Limb (tissue), 2 donors: ENCODE data around the gene ABCD4.
"Not testable (repeated sequence)": the region's sequence is repeated elsewhere in the genome, so short reads cannot be mapped to it uniquely, and the experiment has no call there.

Experiments
- DNase-seq, 2 donors: peaks; one replicate each; pipeline ENCODE4 v3.0.0-alpha.2; 2016; ENCODE audit errors: extremely low spot score in 2 of 2

ABCD4 gene

DNA sequence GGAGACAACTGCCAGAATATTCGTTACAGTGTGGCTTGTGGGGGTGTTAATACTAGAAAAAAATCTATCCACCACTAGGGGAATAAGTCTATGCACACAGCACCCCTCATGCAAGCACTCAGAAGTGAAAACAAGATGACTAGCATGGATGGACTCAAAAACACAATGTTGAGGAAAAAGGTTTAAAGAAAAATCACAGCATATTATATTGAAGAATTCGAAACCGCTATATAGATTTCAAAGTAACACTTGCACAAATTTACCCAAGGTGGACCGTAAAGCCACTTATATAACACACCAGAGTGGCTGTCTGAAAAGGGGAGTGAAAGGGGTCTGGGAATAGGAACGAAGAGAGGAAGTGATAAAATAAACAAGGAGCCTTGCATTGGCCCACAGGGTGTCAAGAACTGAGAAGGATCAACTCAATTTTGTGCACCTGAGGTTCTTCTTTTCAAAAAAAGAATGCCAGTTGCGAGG is 544 bp downstream of the ABCD4 start:
- peak in 1 of 2 donors; percentile 54 for DNase-seq

DNA sequence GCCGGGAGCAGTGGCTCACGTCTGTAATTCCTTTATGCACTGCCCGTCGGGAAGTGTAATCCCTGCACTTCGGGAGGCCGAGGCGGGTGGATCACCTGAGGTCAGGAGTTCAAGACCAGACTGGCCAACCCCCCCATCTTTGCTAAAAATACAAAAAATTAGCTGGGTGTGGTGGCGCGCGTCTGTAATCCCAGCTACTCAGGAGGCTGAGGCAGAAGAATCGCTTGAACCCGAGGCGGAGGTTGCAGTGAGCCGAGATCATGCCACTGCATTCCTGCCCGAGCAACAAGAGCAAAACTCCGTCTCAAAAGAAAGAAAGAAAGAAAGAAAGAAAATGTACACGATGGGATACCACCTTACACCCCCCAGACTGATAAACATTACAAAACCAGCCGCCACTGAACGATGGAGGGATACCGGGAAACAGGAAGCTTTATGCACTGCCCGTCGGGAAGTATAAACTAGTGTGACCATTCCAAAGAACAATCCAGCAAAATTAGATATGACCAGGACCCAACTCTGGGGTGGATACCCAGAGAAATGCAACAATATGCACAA is 1.1 kb downstream of the ABCD4 start:
- DNase-seq: no peak

DNA sequence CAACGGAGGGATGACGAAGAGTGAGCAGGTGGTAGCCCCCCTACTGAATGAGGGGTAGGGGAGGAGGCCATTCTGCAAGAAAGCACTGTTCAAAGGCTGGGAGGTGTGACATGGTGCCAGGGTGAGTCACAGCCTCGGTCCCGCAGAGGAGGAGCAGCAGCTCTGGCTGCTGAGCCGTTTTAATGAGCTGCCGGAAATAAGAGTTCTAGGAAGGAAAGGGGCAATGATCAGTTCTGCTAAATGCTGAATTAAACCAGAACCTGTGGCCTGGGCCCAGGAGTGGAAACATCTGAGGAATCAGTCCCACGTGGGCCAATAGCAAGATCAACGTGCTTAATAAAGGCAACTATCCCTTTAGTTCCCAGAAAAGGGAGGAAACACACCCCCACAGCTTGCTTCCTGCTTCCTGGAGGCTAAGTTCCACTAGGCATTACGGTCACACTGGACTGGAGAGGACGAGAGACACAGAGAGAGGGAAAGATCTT is 3.6 kb downstream of the ABCD4 start:
- DNase-seq: no peak

DNA sequence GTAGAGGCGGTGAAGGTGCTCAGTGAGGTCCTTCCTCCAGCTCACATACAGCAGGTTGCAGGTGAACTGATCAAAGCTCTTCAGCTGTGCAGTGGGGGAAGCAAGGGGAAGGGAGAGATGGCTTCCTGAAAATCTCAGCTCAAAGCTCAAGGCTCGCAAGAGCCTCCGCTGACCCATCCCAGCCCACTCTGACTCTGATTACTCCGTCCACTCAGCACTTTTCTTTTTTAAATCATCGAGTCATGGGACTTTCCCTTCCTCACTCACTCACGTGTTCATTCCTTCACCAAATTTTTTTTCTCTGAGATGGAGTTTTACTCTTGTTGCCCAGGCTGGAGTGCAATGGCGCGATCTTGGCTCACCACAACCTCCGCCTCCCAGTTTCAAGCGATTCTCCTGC is 4.7 kb downstream of the ABCD4 start:
- no peak for DNase-seq

DNA sequence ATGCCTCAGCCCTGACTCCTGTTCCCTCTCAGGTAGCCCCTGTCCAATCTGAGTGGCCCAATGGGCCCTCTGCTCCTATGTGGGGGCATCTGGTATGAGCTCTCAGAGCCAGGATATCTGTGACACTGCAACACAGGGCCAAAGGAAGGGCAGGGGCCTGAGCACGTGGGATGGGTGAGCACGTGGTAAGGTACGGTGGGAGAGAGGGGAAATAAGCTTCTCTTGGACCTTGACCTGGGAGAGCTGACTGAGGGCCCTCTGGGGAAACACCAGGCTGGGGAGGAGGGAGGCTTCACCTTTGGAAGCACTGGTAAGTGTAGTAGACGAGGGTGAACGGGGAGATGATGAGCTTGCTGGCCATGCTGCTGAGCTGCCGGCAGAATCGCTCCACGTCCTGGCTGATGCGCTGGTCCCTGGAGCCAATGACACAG is 6.7 kb downstream of the ABCD4 start:
- no peak for DNase-seq

DNA sequence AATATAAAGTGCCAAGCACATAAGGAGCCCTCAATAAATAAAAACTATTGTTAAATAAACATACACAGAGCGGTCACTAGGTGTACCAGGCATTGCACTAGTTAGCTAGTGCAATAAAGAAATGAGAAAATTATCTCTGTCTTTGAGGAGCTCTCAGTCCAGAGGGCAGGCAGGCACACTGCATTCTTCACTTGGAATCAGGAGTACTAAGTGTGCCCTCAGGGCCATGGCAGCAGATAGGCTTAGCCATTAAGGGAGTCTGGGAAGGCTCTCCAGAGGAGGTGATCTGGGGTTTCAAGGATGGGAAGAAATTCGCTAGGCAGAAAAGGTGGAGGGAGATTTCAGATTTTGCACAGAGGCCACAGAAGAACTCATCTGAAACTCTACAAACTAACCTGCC is 9.1 kb downstream of the ABCD4 start:
- DNase-seq: no peak

DNA sequence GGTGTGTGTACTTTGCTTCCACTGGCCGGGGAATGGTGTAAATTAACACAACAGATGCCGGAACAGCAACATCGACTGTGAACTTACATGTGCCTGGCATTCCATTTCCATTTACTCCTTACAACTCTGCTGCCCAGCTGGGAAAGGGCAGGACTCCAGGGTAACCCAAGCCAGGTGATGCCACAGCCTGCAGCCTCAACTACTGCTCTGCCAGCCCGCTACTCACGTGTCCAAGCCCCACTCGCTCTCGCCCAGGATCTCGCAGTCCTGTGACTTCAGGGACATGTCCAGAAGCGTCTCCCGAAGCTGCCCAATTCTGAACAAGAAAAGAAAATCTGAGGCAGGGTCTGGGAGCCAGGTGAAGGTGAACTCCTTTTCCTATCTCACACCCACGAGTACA is 10.7 kb downstream of the ABCD4 start:
- no peak for DNase-seq

DNA sequence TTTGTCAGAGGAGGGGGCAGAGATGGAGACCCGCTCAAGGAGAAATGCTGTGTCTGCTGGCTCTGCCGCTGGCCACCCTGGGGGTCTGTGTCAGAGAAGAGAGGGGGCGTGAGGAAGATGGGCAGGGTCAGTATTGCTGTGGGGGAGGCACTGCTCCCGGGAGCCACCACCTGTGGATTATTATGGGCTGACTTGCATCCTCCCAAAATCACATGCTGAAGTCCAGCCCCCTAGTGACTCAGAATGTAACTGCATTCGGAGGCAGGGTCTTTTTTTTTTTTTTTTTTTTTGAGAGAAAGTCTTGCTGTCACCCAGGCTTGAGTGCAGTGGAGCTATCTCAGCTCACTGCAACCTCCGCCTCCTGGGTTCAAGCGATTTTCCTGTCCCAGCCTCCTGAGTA is 12.3 kb downstream of the ABCD4 start:
- no peak for DNase-seq

DNA sequence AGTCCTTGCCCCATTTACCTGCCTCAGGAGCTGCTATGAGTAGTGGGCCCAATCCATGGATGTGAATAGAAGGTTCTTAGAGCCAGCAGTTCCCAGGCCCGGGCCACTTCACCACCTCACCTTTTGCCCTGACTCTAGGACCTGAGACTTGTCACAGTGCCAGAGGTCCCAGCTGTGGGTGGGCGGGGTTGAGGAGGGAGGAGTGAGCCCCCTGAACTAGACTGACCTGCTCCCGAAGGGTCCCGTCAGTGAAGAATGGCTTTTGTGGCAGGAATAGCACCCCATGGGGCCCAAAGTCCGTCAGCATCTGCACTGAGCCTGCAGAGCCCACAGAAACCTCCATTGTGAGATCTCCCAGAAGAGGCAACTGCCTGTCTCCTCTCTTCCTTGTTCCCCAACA is 12.9 kb downstream of the ABCD4 start:
- DNase-seq: no peak

DNA sequence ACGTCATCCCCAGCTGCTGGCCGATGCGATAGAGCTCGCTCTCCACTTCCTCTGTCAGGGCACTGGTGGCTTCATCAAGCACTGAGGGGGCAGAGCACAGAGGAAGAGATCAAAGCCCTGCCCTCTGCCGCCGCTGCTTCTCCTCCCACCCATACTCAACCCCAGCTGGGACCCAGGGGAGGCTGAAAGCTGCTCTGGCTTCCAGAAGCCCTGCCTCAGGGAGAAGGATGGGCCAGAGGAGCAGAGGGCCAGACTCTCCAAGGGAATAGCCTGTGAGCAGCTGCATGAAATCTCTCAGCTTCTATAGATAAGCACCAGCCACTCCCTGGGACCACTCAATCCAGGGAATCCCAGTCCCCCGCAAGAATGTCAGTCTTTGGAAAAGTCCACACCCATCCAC is 16.0 kb downstream of the ABCD4 start:
- no peak for DNase-seq

DNA sequence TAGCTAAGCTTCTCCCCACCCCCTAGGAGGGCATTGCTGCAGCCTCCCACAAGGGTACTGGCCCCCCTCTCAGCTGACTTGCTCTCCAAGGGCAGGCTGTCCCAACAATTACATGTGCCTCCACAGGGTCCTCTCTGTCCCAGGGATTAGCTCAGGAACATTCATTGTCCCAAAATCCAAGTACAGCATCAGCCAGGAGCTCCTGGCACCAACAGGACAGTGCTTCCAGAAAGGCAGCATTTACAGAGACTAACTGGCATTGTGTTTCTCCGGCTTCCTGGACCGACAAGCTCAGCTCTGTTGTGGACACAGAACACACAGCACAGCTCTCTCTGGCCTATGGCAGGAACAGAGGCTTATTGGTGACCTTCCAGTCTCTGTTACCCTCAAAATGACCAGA is 21.7 kb downstream of the ABCD4 start:
- no peak for DNase-seq

DNA sequence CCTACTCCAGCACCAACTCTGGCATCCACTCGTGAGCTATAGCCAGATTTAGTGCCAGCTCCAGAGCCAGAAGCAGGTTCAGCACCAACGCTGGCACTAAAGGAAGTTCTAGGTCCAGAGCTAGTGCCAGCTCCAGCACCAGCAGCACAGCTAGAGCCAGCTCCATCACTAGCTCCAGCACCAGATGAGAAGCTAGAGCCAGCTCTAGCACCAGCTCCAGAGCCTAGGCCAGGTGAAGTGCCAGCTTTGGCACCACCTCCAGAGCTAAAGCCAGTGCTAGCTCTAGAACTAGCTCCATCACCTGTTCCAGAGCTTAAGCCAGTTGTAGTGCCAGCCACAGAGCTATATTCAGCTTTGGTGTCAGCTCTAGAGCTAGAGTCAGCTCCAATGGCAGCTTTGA is 24.7 kb downstream of the ABCD4 start:
- DNase-seq: no peak

DNA sequence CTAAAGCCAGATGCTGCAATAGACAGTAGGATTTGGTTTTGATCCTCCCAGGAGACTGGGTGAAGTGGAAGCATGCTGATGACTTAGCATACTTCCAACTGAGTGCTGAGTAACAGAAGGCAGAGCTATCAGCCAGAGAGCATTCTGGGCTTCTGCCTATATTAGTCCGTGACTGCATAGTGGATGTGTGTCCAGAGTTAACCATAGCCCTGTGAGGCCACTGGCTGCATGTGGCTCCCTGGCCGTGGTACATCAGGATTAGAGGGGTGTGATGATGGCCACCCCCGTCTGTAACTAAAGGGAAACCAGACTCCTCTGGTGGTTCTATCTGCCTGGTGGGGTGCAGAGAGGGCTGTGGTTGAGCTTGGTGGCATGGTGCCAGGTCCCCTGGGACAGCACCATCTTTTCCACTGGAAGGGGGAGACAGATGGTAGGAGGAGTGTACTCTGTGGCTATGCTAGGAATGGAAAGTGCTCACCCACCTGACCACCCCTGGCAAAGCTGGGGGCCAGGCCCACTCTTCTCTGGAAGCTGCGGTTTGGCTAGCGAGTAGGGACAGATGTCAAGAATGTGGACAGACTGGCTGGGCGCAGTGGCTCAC is 27.4 kb downstream of the ABCD4 start:
- no peak for DNase-seq

DNA sequence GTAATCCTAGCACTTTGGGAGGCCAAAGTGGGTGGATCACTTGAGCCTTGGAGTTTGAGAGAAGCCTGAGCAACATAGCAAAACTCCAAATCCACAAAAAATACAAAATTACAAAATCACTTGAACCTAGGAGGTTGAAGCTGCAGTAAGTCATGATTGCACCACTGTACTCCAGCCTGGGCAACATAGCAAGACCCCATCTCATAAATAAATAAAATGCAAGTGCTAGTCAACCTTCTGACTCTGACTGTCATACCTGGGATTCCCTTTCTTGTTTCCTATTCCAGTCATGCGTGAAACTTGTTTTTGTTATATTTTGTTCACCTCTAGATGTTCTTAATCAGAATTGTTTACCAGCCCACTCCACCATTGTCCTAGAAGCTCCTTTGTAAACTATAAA is 31.4 kb downstream of the ABCD4 start:
- DNase-seq: no peak

DNA sequence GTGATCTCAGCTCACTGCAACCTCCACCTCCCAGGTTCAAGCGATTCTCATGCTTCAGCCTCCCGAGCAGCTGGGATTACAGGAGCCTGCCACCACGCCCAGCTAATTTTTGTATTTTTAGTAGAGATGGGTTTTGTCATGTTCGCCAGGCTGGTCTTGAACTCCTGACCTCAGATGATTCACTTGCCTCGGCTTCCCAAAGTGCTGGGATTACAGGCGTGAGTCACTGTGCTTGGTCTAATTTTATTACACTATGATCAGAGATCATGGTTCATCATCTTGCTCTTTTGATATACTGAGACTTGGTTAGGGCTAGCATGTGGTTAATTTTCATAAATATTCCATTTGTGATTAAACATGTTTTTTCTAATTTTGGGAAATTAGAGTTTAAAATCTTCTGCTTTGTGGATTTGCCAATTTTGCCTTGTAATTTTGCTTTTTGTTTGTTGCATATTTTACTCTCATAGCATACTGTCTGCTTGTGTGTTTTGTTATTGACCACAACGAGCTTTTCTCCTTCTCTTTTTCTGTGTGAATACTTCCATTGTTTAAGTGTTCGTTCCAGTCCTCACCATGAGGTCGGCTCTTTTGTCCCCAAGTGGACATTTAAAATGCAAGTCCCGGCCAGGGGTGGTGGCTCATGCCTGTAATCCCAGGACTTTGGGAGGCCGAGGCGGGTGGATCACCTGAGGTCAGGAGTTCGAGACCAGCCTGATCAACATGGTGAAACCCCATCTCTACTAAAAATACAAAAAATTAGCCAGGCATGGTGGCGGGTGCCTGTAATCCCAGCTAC is 32.2 kb downstream of the ABCD4 start:
- not testable (repeated sequence) for DNase-seq

DNA sequence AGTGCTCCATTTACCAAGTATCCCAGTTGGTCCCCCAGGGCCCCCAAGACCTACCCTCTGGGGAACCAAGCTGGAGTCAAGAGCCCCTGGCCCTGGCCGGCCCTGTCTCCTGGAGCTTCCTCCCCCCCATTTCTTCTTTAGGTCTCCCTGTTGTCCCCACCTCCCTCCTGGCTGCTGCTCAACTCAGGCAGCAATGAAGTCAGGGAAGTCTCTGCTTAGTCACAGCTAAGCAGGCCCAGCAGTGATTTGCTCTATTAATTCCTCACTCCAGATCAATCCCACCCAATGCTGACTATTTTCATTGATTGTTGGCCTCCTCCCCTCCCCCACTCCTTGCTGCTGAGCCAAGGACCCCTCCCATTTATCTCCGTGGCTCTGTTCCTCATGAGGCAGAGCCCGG is 35.1 kb downstream of the ABCD4 start:
- DNase-seq: no peak

DNA sequence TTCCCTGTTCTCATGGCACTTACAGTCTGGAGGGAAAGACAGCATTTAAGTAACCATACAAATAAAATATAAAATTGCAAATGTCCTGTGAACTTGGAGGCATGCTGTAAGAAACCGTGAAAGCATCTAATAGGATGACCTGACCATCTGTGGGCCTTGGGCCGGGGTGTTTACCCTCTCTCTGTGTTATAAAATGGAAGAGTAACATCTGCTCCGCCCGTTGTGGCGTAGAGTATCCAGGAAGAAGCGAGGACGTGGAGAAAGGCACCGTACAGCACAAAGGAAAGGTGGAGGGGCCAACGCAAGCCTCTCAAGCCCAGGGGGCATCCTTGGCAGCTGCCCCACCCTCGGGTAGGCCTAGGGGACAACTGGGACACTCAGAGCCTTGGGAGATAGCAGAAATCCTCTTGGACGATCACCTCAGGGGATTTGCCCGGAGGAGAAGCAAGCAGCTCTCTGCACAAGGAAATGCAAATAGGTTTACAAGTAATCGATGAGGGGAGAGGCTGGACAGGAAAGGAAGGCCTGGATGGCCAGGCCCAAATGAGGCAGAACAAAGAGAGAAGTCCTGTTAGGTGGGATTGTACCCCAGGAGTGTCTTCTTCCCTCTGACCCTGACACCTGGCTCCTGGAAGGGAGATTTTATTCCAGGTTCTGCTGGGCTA is 37.3 kb downstream of the ABCD4 start:
- DNase-seq: no peak

DNA sequence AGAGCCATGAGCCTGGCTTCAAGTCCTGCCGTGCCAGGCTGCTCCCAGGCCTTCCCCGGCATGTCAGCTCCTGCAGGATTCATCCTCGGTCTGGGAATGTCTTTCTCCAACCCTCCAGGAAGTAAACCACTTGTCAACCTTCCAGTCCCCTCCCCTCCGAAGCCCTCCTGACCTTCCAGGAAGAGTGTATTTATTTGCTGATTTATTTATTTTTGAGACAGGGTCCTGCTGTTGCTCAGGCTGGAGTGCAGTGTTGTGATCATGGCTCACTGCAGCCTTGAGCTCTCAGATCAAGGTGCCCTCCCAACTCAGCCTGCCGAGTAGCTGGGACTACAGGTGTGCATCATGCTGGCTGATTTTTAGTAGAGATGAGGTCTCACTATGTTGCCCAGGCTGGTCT is 38.8 kb downstream of the ABCD4 start:
- DNase-seq: no peak

DNA sequence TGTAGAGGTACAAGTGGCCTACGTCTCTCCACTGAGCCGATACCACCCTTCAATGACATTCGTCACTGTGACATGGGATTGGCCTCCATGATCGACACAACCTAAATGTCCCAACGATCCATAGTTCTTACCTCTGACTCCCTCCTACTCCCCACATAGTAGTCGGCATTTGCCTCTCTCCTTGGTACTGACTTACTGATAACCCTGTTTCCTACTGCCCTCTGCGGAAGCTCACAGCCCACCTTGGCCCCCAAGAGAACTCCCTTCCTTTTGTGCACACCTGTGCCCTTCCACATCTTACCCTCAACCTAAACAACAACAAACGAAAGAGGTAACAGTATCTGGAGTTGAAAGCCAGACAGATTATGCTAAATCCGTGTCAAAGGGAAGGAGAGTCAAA is 39.6 kb downstream of the ABCD4 start:
- no peak for DNase-seq

DNA sequence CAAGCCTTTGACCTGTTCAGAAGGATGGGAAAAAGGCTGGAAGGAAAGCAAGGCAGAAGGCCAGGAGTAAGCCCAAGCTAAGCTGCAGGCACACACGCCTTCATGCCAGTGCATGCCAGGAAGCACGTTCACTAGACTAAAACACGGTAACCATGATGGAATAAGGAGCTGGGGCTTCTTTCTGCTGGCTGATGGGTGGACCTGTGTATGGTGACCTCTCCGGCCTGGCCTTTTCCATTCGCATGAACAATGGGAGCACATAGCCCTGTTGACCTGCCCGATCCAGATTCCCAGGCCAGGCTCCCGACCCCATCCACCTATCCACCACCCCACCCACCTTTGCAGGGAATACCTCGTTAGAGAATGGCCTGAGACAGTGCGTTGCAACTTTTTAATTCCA is 40.7 kb downstream of the ABCD4 start:
- no peak for DNase-seq

DNA sequence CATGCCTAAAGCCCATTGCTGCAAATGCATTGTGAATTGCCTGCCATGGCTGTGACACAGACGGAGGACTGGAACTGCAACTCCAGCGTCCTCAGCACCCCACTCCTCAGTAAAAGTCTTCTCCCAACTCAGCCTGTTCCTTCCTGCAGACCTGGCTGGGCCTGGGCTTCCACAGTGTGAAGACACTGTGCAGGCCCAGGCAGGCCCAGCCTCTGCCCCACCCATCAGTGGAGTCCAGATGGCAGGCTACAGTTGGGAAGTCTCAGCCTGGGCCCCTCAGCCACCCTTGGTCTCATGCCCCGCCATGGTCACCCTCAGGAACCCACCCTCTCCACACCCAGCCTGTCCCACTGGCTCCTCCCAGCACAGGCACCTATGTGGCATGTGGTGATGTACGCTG is 41.4 kb downstream of the ABCD4 start:
- DNase-seq: no peak

DNA sequence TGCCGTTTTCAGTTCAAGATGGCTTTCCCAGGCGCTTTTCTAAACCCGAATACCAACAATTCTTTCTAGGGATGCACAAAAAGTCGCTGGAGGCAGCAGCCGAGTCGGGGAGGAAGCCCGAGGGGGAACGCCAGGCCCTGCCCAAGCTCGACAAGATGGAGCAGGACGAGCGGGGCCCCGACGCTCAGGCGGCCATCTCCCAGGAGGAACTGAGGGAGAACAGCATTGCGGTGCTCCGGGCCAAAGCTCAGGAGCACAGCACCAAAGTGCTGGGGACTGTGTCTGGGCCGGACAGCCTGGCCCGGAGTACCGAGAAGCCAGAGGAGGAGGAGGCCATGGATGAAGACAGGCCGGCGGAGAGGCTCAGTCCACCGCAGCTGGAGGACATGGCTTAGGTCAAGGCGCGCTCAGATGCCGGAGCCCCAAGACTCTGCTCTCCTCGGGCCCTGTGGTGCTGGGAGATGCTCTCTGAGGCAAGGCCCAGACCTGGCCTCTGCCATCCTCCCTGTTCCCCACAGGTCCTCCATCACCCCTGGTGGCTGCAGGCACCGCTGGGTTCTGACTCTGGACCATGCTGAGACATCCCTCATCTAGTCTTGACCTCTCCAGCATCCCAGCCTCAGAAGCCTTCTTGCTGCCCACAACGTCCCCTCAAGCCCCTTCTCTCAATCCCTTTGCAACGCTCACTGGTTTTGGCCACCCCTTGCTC is 42.1 kb downstream of the ABCD4 start:
- no peak for DNase-seq
